ENCODE measurements around the gene DHRS7. TPM values are rescaled to one million over a fixed set of nuclear protein-coding genes. Genes with fewer than 3 reads are reported as not detected.

The DHRS7 gene
- total RNA-seq, 1 donor from 2014 or later = 202 TPM

GRCh38 chr14:60183138-60183537 lies 17.9 kb upstream of the DHRS7 start:
- Histone ChIP-seq H3K36me3 (ENCODE audit: control insufficient read depth, insufficient read depth, low read length) (no peaks in the 10 kb centered on the region), H3K4me3 (ENCODE audit: low read depth, low read length) (no peak overlapping the region), H3K27me3 (ENCODE audit: control insufficient read depth, insufficient read depth, low read length) (no peaks in the 10 kb centered on the region)
- DNase-seq (ENCODE audit: low read depth) (no peak), FAIRE-seq (no peak)
- no peak for TF ChIP-seq CTCF (IDR thresholded peaks at IDR 0.05; ENCODE audit: insufficient read depth, low read length, severe bottlenecking)

GRCh38 chr14:60179431-60179869 lies 14.3 kb upstream of the DHRS7 start:
- peak; percentile 99 for DNase-seq (ENCODE audit: low read depth)

GRCh38 chr14:60178820-60179219 lies 13.6 kb upstream of the DHRS7 start:
- FAIRE-seq = no peak
- H3K36me3 ChIP-seq (ENCODE audit: control insufficient read depth, insufficient read depth, low read length) = no peaks in the 10 kb centered on the region
- H3K4me3 ChIP-seq (ENCODE audit: low read depth, low read length) = no peak overlapping the region
- no peaks in the 10 kb centered on the region for H3K27me3 ChIP-seq (ENCODE audit: control insufficient read depth, insufficient read depth, low read length)
- no peak for TF ChIP-seq CTCF (IDR thresholded peaks at IDR 0.05; ENCODE audit: insufficient read depth, low read length, severe bottlenecking)
- DNase-seq (ENCODE audit: low read depth) = no peak

More at GRCh38 chr14:60179431-60179869, 14.3 kb upstream of the DHRS7 start:
- no peaks in the 10 kb centered on the region for H3K36me3 ChIP-seq (ENCODE audit: control insufficient read depth, insufficient read depth, low read length)
- no peak overlapping the region for H3K4me3 ChIP-seq (ENCODE audit: low read depth, low read length)
- no peaks in the 10 kb centered on the region for H3K27me3 ChIP-seq (ENCODE audit: control insufficient read depth, insufficient read depth, low read length)
- TF ChIP-seq CTCF (IDR thresholded peaks at IDR 0.05; ENCODE audit: insufficient read depth, low read length, severe bottlenecking) = no peak
- FAIRE-seq = peak; percentile 50

GRCh38 chr14:60178164-60178563 lies 13.0 kb upstream of the DHRS7 start:
- no peak for TF ChIP-seq CTCF (IDR thresholded peaks at IDR 0.05; ENCODE audit: insufficient read depth, low read length, severe bottlenecking)
- Histone ChIP-seq H3K27me3 (ENCODE audit: control insufficient read depth, insufficient read depth, low read length) (no peaks in the 10 kb centered on the region), H3K36me3 (ENCODE audit: control insufficient read depth, insufficient read depth, low read length) (no peaks in the 10 kb centered on the region), H3K4me3 (ENCODE audit: low read depth, low read length) (no peak overlapping the region)
- DNase-seq (ENCODE audit: low read depth) (no peak), FAIRE-seq (no peak)

GRCh38 chr14:60175255-60175902 lies 10.2 kb upstream of the DHRS7 start:
- Histone ChIP-seq H3K4me3 (ENCODE audit: low read depth, low read length) (no peak overlapping the region), H3K27me3 (ENCODE audit: control insufficient read depth, insufficient read depth, low read length) (no peaks in the 10 kb centered on the region), H3K36me3 (ENCODE audit: control insufficient read depth, insufficient read depth, low read length) (no peaks in the 10 kb centered on the region)
- DNase-seq (ENCODE audit: low read depth) (peak; percentile 90), FAIRE-seq (peak; percentile 75)
- TF ChIP-seq CTCF (IDR thresholded peaks at IDR 0.05; ENCODE audit: insufficient read depth, low read length, severe bottlenecking) = no peak
